ENCODE data around the gene PGF. TPM values are rescaled to one million over a fixed set of nuclear protein-coding genes. Genes with fewer than 3 reads are reported as not detected.
A peak's percentile ranks its signal among the peaks of the same experiment; 100 is the strongest.
"Not testable (repeated sequence)": the region's sequence is repeated elsewhere in the genome, so short reads cannot be mapped to it uniquely, and the experiment has no call there.

Gene PGF
- total RNA-seq, 1 donor from 2014 or later = 3.0 TPM

DNA sequence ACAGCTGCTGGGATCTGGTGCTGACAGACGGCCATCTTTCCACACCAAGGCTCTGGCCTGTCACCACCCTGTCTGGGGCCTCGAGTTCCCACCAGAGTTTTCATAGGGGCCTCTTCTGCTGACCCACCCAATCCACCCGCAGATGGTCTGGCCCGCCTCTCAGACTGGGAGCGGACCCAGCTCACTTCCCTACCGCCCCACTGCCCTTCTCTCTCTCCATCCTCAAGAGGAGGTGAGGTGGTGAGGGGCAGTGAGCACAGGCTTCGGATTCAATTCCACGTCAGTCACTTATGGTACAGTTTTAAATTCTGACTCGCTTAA is 20.1 kb downstream of the PGF start:
- ATAC-seq = no peak
- no peak for DNase-seq
- peak overlapping the region; percentile 37 for H3K27ac ChIP-seq
- no peaks in the 10 kb centered on the region for H3K9me3 ChIP-seq
- no peaks in the 10 kb centered on the region for H3K36me3 ChIP-seq
- H3K4me1 ChIP-seq = peaks cover 42% of the 10 kb centered on the region
- TF ChIP-seq, protein P1, sequence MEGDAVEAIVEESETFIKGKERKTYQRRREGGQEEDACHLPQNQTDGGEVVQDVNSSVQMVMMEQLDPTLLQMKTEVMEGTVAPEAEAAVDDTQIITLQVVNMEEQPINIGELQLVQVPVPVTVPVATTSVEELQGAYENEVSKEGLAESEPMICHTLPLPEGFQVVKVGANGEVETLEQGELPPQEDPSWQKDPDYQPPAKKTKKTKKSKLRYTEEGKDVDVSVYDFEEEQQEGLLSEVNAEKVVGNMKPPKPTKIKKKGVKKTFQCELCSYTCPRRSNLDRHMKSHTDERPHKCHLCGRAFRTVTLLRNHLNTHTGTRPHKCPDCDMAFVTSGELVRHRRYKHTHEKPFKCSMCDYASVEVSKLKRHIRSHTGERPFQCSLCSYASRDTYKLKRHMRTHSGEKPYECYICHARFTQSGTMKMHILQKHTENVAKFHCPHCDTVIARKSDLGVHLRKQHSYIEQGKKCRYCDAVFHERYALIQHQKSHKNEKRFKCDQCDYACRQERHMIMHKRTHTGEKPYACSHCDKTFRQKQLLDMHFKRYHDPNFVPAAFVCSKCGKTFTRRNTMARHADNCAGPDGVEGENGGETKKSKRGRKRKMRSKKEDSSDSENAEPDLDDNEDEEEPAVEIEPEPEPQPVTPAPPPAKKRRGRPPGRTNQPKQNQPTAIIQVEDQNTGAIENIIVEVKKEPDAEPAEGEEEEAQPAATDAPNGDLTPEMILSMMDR (IDR thresholded peaks at IDR 0.05) = no peak
- no peak overlapping the region for H3K4me3 ChIP-seq
- no peaks in the 10 kb centered on the region for H3K27me3 ChIP-seq (ENCODE audit: low read depth)
- intact Hi-C loops (cut with DNase I) = no loop called here

DNA sequence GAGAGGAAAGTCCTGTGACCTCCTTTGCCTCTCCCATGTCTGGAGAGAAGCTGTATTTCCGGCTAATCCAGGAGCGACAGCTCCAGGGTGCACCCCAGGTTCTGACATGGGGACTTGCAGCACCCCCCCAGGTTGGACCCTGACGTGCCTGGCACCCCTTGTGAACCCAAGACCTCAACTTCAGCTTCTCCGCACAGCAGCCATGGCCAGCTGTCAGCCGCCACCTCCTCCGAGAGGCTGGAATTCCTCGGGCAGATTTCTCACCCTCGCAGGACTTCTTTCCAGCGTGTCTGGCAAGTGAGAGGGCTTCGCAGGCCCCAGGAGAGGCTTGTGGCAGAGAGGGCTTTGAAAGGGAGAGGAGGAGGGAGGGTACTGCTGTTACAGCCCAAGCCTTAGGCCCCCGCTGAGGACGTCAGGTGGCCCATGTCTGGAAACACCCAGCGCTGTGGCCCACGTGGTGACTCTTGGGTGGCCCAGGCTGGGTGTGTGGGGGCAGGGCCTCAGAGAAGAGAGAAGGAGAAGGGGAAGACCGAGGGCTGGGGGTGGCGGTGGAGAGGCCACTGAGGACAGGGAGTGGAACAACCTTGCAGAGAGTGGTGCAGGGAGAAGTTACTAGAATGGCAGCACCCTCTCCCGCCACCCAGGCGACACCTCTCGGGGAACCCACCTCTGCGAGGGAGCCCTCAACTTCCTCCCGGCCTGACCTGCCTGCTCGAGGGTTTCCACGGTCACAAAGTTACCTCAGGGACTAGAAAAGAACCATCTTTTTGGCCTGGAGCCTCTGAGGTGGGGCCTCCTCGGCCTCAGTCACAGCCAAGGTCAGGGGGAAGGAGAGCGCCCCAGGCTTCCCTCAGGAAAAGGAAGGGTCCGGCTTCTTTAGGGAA is 20.7 kb downstream of the PGF start:
- no peak overlapping the region for H3K4me3 ChIP-seq
- TF ChIP-seq, protein P1 (IDR thresholded peaks at IDR 0.05) = no peak
- intact Hi-C loops (cut with DNase I) = no loop called here
- H3K27ac ChIP-seq = peak overlapping the region; percentile 37
- H3K4me1 ChIP-seq = peaks cover 37% of the 10 kb centered on the region
- no peaks in the 10 kb centered on the region for H3K27me3 ChIP-seq (ENCODE audit: low read depth)
- no peaks in the 10 kb centered on the region for H3K36me3 ChIP-seq
- ATAC-seq = peak; percentile 64 to 82
- peak; percentile 70 for DNase-seq
- no peaks in the 10 kb centered on the region for H3K9me3 ChIP-seq

DNA sequence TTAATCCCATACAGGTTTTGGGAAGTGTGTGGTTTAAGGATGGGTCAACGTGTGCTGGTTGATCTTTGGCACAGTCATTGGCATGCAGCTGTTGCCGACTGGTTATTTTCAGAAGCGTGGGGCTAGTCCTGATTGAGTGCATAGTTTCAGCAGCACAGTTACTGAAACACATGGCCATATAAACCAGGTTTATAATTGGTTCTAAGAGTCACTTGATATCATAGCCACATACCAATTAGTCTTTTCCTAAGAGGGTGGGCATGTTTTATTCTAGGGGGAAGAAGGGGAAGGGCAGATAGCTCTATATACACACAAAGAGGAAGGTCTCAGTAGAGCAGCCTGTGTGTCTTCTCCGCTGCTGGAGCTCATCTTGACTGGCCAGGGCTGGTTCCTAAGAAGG is 21.4 kb downstream of the PGF start:
- Histone ChIP-seq H3K4me3 (no peak overlapping the region), H3K27me3 (ENCODE audit: low read depth) (no peaks in the 10 kb centered on the region), H3K36me3 (no peaks in the 10 kb centered on the region), H3K4me1 (peaks cover 31% of the 10 kb centered on the region), H3K9me3 (no peaks in the 10 kb centered on the region), H3K27ac (peak overlapping the region; percentile 37)
- TF ChIP-seq, protein P1 (IDR thresholded peaks at IDR 0.05) = no peak
- intact Hi-C loops (cut with DNase I) = no loop called here
- ATAC-seq (peak; percentile 6 to 15), DNase-seq (no peak)

DNA sequence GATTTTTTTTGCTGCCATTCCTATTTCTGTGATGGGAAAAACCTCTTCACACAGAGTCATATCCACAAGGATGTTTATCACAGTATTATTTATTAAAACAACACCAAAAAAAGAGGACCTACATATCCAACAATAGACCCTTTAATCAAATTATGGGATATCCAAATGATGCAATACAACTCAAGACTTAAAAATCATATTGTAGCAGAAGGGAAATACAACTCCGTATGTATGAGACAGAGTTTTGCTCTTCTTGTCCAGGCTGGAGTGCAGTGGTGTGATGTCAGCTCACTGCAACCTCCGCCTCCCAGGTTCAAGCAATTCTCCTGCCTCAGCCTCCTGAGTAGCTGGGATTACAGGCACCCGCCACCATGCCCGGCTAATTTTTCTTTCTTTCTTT is 22.5 kb downstream of the PGF start:
- peaks cover 23% of the 10 kb centered on the region for H3K4me1 ChIP-seq
- H3K9me3 ChIP-seq; H3K36me3 ChIP-seq; intact Hi-C loops (cut with DNase I); ATAC-seq; H3K4me3 ChIP-seq; H3K27ac ChIP-seq; DNase-seq; H3K27me3 ChIP-seq (ENCODE audit: low read depth): not testable (repeated sequence)

DNA sequence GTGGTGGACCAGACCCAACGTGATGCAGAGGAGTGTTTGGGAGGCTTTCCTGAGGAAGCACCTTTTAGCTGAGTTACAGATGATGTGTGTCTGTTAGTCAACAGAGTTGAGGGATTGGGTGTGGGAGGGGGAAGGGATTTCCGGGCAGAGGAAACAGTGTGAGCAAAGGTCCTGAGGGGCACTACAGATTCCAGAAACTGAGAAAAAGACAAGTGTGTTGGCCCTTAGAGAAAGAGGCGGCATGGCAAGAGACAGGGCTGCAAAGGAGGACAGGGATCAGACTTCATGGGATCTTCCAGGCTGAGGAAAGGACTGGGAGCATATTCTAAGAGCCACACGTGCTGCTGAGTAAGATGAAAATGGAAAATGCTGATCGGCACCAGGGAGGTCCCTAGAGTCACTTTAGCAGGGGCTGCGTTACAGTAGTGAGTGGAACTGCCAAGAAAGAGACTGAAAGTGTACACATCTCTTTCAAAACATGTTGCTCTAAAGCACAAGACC is 22.9 kb downstream of the PGF start:
- Histone ChIP-seq H3K27ac (no peak overlapping the region), H3K9me3 (no peaks in the 10 kb centered on the region), H3K4me3 (no peak overlapping the region), H3K36me3 (no peaks in the 10 kb centered on the region), H3K4me1 (peaks cover 23% of the 10 kb centered on the region), H3K27me3 (ENCODE audit: low read depth) (no peaks in the 10 kb centered on the region)
- DNase-seq (no peak), ATAC-seq (peak in 1 of 2 donors; percentile 47)
- TF ChIP-seq, protein P1 (IDR thresholded peaks at IDR 0.05) = no peak
- intact Hi-C loops (cut with DNase I) = no loop called here

DNA sequence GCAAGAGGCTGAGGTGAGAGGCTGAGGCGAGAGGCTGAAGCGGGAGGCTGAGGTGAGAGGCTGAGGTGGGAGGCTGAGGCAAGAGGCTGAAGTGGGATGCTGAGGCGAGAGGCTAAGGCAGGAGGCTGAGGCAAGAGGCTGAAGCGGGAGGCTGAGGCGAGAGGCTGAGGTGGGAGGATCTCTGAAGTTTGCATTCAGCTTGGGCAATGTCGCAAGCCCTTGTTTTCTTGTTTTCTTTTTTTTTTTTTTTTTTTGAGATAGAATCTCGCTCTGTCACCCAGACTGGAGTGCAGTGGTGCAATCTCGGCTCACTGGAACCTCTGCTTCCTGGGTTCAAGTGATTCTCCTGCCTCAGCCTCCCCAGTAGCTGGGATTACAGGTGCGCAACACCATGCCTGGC is 23.7 kb downstream of the PGF start:
- DNase-seq; H3K4me3 ChIP-seq; ATAC-seq; H3K27me3 ChIP-seq (ENCODE audit: low read depth); intact Hi-C loops (cut with DNase I); H3K36me3 ChIP-seq; H3K9me3 ChIP-seq; H3K27ac ChIP-seq: not testable (repeated sequence)
- H3K4me1 ChIP-seq = peaks cover 23% of the 10 kb centered on the region

Measured in lower lobe of right lung (tissue), 2 donors.